ENCODE results near the gene GALNT2.

Gene GALNT2

DNA sequence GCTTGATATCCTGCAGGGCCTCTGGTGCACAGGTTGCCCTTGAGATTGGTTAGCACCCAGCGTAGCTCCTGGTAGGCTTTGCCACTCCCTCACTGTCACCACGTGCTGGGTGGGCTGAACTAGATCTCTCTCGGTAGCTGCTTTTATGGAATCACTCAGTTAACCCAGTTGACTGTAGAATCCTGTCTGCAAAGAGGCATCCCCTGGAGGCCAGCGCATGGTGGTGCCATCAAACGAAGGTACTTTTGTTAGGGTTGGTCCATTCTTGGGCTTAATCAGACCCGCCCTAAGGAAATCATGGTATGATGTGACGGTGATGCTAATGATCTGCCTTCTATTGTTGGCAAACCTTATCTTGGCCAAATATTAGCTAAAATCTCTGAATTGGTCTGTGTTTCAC is 153.4 kb downstream of the GALNT2 start:
- no peak for DNase-seq

DNA sequence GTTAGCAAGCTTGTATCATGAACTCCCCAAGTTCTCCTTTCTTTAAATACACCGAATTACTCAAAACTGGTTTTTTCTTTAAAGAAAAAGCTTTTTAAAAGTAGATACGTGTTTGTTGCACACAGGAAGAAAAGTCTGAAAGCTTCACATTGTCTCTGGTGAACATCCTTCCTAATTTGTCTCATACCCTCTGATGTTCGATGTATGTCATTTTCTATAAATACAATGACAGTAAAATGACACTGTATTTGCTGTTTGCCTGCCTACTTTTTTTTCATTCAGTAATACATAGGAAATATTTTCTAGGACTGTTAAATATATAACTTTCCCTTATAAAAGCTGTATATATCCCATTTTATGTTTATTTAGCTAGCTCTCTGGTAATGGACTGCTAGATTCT is 153.9 kb downstream of the GALNT2 start:
- no peak for DNase-seq

DNA sequence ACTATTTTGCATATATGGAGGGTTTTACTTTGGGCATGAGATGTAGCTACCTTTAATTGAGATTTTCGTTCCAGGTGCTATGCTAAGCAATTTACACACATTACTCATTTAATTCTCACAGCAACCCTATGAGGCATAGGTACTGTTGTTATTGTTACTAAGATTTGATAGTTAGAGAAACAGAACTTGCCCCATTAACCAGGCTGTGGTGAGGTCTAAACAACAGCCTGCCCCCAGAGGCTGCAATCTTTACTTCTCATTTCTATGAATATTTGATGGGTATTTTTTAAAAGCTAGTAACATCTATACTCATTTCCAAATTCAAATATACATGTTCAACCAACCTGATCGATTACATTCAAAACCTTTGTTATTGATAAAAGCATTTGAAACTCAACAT is 155.6 kb downstream of the GALNT2 start:
- no peak for DNase-seq

DNA sequence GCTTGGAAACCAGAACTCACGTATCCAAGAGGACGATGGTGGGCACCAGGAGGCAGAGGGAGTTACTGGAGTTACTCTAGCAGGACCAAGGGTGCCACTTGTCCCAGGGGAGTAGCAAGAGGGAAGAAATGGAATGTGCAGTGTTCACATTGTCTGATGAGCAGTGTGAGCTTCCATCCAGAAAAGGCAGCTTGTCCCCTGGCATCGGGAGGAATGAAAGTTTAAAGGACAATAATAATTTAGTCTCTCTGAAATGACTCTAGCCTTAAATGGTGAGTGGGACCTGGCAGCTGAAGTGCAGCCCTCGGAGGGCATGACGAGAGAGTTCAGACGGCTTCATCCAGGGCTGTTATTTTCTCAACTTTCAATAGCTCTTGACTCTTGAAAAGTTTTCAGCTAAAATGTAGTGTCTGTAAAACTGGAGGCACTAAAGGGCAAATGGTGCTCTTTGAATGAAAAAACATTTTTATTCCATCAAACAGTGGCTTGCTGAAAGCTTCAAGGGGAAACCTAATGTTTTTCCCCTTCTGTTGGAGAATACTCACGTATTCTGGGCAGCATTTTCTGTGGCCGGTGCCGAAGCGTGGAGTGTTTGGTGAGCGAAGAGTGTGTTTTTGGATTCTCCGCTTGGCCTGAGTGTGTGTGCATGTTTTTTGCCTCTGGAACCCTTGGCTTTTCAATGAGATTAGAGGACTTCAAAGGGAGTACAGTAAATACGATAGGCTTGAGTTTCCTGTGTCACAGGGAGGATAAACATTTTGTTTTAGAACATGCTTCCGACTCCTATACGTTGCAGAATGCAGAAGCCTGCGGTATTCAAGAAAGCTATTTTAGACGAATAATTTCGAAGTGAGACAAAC is 157.3 kb downstream of the GALNT2 start:
- DNase-seq, result no peak

DNA sequence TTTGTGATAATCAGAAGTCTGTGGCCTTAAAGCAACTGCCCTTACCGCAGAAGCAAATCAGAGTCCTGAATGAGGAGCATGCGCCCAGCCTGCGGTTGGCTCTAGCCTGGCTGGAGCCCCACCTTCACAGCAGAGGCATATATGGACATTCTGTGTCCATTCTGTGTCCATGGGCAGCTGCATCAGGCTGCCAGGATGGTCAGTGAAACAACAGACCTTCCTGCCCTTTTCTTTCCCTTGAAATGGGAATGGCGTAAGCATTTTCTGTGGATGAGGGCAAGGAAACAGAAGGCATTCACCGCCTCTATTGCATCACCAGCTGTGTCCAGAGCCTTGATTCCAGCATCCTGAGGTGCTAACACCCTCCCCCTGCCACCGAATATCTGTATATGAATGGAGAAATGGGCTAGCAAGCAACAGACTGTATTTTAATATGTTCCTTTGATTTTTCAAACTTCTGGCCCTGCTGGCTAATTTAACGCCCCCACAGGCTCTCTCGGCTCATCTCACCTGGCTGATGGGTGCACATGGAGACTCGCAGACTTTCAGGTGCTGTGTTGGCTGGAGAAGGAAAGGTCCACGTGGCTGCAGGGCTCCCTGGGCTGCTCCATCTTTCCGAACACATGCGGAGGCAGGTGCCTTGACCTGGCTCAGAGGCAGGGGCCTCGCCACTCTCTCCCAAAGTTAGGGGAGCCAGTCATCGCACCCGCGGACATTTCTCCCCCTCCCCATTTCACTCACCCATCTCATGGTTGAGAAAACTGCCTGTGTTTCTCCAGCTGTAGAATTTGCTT is 159.2 kb downstream of the GALNT2 start:
- DNase-seq, result no peak

DNA sequence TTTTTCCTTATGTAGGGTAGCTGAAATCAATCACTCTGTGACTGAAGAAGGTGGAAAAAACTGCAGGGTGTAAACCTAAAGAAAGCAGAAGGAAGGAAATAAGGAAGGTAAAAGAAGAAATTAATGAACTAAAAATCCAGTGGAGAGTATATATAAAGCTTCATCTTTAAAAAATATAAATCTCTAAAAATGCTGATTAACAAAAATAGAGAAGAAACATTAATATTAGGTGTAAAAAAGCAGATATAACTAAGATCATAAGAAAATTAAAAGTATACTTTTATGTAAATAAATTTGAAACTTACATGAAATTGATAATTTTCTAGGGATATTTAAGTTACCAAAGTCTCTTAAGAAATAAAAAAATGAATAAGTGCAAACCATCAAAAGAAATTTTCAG is 159.8 kb downstream of the GALNT2 start:
- no peak for DNase-seq

DNA sequence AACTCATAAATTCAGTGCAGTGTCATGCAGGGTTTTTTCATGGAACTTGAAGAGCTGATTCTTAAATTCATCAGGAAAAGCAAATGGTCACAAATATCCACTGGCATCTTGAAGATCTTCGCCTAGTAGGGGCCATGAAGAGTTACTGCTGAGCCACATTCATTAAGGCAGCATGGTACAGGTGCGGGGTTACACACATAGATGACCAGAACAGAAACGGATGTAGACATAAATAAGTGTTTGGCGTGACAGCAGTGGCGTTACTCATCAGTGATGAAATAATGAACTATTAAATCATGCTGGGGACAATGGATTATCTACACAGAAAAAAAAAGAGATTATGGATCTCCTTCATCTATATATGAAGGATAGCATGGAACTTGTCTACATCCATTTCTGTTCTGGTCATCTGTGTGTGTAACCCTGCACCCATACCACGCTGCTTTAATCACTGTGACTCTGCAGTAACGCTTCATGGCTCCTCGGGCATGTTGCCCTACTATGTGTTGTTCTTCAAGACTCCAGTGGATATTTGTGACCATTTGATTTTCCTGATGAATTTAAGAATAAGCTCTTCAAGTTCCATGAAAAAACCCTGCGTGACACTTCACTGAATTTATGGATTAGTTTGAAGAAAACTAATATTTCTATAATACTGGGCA is 161.3 kb downstream of the GALNT2 start:
- DNase-seq, result no peak

DNA sequence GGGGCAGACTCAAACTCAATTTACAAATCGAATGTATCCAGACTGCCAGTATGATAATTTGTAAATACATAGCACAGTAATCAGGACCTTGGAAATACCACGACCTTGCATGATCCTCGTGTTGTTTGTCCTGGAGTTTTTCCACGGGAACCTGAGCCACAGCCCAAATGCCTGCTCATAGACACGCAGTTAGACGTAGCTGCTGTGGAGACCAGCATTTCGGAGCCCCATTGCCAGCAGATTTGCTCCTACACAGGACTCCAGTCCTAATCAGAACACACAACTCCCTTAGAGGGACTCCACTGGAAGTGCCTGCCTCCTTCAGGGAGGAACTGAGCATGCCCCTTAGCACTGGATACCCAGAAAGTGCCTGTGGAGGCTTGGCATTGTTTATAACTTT is 163.2 kb downstream of the GALNT2 start:
- DNase-seq, result no peak

DNA sequence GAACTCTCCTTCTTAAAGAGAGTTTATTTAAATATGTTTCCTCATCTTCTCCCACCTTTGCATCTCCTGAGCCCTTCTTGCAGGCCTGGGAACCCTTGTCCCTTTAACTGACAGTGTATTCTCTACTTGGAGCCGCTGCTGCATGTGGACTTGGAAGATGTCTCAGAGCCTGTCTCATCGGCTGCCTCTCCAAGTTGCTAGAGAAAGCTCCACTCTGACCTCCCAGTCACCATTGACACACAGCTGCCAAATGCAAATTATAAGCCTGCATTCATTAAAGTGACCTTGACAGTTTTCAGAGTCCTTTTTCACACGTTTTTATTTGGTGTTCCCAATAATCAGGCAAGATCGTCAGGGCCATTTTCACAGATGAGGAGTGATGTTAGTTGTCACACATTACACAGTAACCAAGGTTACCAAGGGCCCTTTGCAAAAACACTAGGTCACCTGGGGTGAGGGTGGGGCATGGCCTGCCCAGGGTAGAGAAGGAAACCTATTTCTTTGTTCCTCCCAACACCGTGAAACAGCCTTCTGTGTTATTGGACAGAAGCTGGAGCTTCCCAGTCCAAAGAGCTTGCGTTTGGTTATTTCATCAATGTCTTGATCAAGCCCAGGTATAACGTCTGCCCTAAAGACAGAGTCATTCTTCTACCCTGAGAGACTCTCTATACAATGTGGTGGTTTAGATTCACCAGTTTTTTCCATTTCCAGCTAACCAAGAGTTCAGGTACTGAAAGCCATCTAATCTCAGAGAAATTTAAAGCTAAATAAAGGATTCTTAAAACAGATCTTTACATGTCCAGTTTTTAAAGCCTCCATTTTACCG is 164.1 kb downstream of the GALNT2 start:
- DNase-seq, result no peak

DNA sequence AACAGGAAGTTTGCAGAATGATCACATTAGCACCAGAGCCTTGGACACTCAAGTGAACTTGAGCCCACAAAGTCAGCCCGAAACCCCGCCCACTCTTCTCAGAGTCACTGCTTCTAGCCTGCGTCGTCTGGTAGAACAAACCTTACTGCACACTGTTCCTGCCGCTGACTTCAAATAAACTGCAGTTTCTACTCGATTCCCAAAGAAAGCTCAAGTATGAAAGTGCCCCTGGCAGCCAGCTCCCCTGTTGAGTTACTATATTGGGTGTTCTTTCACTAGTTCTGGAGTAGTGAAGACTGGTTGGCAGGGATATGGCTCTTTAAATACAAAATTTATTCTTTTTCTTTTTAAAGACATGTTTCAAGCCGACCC is 164.7 kb downstream of the GALNT2 start:
- peak in 1 of 2 experiments; percentile 18 for DNase-seq

DNA sequence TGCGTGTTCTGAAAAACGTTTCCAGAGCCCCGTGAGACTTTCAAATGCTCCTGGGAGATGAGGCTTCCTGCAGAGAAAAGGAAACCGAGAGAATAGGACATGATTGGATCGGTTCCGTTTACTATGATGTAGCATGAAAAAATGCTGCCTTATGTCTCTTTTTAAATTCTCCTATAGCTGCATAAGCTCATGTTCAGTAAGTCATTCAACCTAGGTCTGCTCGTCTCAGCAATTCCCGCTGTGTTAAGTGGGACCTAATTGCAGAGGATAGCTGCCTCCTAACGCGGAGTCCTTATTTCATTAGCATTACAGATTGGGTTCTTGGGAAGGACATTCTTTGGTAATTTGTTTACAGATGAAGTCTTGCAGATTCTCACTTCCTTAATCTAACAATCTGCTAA is 165.3 kb downstream of the GALNT2 start:
- peak; percentile 14 to 34 for DNase-seq

DNA sequence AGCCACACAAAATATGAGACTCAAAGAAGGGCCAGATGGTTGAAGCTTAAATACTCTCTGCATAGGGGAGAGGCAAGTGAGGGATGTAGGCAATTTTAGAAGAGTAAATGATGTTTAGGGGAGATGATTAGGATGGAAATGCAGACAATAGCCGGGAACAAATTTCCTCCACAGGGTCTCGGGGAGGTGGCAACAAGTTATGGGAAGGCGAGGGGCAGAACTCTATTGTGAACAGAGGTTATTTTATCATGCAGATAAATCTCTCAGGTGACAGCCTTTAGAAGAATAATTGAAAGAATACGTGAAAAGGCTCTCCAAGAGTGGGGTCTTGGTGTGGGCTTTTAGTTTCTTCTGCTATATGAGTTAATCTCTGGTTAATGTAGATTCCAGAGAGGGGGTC is 166.7 kb downstream of the GALNT2 start:
- no peak for DNase-seq

DNA sequence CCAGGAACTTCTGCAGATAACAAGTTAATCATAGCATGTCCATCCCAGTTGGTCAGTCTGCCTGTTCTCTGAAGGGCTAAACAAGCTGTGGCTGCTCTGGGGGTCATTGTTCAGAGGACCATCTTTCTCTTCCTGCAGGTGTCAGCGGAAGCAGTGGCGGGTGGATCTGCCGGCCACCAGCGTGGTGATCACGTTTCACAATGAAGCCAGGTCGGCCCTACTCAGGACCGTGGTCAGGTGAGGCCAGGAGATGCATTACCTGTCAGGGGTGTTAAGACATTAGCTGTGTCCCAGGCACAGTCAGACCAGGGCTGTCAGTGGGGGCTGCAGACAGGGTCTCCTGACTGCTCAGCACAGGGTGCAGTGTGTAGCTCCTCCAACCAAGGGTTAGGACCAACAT is 168.8 kb downstream of the GALNT2 start:
- DNase-seq, result no peak

DNA sequence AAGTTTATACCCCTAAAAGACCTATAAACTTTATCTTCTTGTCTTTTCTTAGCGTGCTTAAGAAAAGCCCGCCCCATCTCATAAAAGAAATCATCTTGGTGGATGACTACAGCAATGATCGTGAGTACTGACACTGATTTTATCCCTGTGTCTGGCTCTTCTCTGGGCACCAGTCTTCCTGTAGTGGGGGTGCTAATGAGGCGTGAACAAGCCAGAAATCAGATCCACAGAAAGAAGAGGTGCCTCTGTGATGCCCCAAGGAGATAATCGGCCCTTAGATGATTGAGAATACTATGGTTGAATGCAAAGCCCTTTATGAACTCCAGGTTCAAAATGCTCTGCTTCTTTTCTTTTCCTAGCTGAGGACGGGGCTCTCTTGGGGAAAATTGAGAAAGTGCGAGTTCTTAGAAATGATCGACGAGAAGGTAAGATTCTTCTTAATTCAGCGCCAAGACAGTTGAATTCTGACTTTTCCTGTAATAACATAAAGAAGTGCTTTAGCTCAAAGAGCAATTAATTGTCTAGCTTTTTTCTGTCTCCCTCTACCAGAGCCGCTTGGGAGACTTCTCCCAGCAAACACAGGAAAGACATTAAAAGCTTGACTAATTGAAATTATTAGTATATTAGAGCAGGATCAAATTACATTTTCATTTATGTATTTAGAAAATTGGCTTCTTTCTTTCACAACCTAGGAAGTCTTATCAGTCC is 169.4 kb downstream of the GALNT2 start:
- peak in 1 of 2 experiments; percentile 37 for DNase-seq

DNA sequence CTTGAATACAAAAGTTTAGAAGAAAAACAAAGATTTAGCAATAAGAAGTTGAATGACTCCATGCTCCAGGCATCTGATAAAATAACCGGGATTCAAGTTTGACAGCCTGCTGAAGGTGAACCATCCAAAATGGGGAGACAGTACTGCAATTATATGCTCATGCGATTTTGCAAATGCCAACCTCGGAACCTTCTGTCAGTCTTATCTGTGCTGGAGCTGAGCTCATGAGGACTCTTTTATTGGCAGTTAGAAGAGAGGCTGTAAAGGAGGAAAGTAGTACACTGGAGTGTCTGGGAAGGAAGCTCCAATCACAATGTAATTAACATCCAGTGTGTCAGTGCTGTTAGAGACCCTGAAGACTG is 170.0 kb downstream of the GALNT2 start:
- no peak for DNase-seq

DNA sequence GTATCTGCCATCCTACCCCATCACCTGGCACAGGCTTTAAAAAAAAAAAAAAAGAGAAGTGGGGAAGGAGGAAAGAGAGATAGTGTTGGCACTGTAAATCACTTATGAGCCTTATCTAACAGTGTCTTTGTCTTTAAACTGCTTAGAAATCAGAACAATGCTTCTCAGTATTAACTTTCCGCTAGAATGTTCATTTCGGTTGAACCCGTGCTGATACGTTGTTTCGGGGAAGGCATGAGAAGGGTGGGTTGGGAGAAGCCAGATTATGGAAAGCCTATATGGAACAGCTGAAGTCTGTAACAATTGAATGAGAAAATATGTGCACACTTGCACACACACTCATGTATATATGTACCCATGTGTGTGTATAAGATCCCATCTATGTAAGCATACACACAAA is 170.8 kb downstream of the GALNT2 start:
- DNase-seq, result no peak

DNA sequence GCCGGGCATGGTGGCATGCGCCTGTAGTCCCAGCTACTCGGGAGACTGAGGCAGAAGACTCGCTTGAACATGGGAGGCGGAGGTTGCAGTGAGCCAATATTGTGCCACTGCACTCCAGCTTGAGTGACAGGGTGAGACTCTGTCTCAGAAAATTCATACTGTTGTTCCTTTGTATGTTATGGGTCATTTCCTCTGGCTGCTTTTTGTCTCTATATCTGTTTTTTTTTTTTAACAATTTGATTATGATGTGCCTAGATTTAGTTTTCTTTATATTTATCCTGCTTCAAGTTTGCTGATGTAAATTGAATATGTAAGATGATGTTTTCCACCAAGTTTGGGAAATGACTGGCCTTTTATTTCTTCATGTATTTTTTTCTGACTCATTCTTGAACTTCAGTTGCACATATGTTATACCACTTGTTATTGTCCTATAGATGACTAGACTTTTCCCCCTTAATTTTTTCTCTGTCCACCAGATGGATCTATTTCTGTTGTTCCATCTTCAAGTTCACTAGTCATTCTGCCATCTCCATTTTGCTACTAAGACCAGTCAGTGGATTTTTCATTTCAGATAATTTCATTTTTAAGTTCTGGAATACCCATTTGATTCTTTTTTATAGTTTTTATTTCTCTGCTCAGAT is 173.5 kb downstream of the GALNT2 start:
- DNase-seq, result no peak

DNA sequence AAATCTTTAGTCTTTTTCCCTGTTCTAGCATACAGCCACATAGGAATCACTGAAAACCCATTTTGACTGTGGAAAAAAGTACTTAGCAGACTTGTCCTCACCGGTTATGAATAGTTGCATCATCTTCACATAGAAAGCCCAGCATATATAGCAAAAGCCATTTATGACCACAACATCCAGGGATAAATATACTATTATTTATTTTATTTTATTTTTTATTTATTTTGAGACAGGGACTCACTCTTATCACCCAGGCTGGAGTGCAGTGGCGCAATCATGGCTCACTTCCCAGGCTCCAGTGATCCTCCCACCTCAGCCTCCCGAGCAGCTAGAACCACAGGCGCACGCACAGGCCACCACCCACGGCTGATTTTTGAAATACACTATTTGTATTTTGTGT is 175.3 kb downstream of the GALNT2 start:
- DNase-seq, result no peak

DNA sequence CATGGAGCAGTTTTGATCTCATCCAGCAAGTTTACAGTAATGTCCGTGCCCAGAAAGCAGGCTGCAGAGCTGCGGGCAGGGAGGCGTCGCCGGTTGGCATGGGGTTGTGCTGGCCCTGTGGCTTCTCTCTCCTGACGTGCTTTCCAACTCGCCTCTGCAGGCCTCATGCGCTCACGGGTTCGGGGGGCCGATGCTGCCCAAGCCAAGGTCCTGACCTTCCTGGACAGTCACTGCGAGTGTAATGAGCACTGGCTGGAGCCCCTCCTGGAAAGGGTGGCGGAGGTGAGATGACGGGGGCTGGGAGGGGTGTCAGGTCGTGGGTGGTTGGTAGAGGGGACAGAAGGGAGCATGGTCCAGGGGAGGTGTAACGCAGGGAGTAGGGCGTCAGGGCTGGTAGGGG is 176.1 kb downstream of the GALNT2 start:
- DNase-seq, result no peak

DNA sequence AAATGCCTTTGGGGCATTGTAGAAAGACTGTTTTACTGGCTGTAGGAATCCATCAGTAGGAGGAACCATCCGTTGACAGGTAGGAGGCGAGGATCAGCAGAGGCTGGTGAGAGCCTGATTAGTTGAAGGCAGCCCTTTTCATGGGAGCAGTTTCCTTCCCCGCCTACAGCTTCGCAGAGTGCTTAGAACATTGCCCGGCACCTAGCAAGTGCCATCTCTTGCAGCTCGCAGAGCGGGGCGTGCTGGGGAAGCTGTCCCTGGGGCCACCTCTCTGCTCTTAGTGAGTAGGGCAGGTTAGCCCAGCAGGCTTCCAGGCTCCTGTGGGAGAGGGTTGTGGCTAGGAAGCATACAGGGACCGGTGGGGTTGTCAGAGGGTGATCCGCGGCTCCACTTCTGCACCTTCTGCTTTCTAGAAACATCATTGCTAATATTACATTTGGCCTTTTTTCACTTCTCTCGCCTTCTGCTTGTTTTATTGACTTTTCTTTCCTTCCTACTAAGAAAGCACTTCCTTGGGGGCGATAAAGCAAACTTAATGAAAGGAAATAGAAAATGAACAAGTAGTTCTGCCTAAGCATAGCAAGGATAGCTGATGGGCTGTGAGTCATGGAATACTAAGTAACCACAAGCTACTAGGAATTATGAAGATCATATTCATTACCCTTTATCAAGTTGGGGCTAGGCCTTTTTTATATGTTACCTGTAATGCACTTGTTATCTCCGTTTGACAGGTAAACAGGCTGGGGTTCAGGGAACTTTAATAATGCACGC is 176.7 kb downstream of the GALNT2 start:
- no peak for DNase-seq

DNA sequence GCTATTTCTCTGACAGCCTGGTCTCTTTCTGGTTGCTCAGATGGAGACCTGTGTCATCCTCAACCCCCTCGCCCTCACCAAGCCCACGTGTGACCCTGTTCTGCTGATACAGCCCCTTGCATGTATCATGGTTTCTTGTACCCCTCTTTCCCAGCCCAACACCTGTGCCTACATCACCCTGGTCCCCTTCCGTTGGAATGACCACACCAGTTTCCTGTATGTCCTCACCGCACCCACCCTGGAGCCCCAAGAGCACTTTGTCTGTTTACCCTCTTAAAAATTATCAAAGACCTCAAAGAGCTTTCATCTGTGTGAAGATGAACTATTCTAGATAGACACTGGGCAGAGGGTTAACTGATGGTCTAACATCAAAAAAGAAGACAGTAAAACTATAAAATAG is 179.5 kb downstream of the GALNT2 start:
- no peak for DNase-seq
